HepG2 (cell line): ENCODE data around the gene TNFAIP3. TPM values are rescaled to one million over a fixed set of nuclear protein-coding genes. Genes with fewer than 3 reads are reported as not detected.

Experiments
- ATF1 ChIP-seq: IDR thresholded peaks from 2 replicates; pipeline ENCODE4 v1.6.1; 2016; ENCODE audit warnings: mild to moderate bottlenecking, control low read depth
- HHEX ChIP-seq: IDR thresholded peaks from 2 replicates; pipeline ENCODE4 v1.6.1; 2016; ENCODE audit warnings: control low read depth
- HNRNPLL ChIP-seq: fragments of 200-400 bp; formaldehyde crosslinking; IDR thresholded peaks from 2 replicates; pipeline ENCODE4 v1.6.1; 2017; ENCODE audit warnings: mild to moderate bottlenecking, low read depth, low read length; ENCODE audit not compliant: poor library complexity, severe bottlenecking
- IRF1 ChIP-seq: sonication (generic); formaldehyde crosslinking; IDR thresholded peaks from 2 replicates; pipeline ENCODE4 v1.4.0; 2020; ENCODE audit warnings: low read depth, mild to moderate bottlenecking, missing genetic modification reagents
- KDM2A ChIP-seq: sonication (generic); formaldehyde crosslinking; IDR thresholded peaks from 2 replicates; pipeline ENCODE4 v1.4.0; 2020; ENCODE audit warnings: low read depth, missing genetic modification reagents, borderline replicate concordance
- KDM5A ChIP-seq: fragments of 200-600 bp; sonication (generic); IDR thresholded peaks from 2 replicates; pipeline ENCODE4 v1.7.0; 2018; ENCODE audit warnings: antibody characterized with exemption, mild to moderate bottlenecking, low read length, borderline replicate concordance
- MAZ ChIP-seq, 2 experiments: sonication (generic) in 1 of 2; formaldehyde crosslinking in 1 of 2; IDR thresholded peaks; 2 replicates each; pipeline versions ENCODE4 v1.5.0 to v1.6.1; 2012 to 2020; ENCODE audit warnings: low read depth in 2 of 2, mild to moderate bottlenecking in 2 of 2, borderline replicate concordance in 1 of 2, improper control_type of control experiment in 1 of 2, low read length in 1 of 2, missing genetic modification reagents in 1 of 2, moderate library complexity in 1 of 2
- MBD4 ChIP-seq: IDR thresholded peaks from 2 replicates; pipeline ENCODE4 v1.6.1; 2012; ENCODE audit warnings: low read length, inconsistent platforms, borderline replicate concordance
- MED13 ChIP-seq: sonication (generic); formaldehyde crosslinking; IDR thresholded peaks from 2 replicates; pipeline ENCODE4 v1.5.0; 2020; ENCODE audit warnings: missing genetic modification reagents
- MLLT10 ChIP-seq: sonication (generic); formaldehyde crosslinking; IDR thresholded peaks from 2 replicates; pipeline ENCODE4 v1.4.0; 2020; ENCODE audit warnings: missing genetic modification reagents
- NKX3-1 ChIP-seq: sonication (generic); formaldehyde crosslinking; IDR thresholded peaks from 2 replicates; pipeline ENCODE4 v1.5.0; 2020; ENCODE audit warnings: missing genetic modification reagents
- NR2F6 ChIP-seq, 2 experiments: IDR thresholded peaks; 2 replicates each; pipeline ENCODE4 v1.6.1; 2016; ENCODE audit warnings: antibody characterized with exemption in 1 of 2, mild to moderate bottlenecking in 1 of 2
- PAF1 ChIP-seq: IDR thresholded peaks from 2 replicates; pipeline ENCODE4 v1.6.1; 2016; ENCODE audit warnings: missing genetic modification reagents, missing compliant biosample characterization
- PCBP2 ChIP-seq: fragments of 200-400 bp; formaldehyde crosslinking; optimal IDR thresholded peaks from 2 replicates; pipeline ENCODE3; 2018; ENCODE audit warnings: low read length, low read depth; ENCODE audit not compliant: poor library complexity, severe bottlenecking
- PHF8 ChIP-seq: sonication (generic); formaldehyde crosslinking; IDR thresholded peaks from 2 replicates; pipeline ENCODE4 v1.5.0; 2020; ENCODE audit warnings: missing genetic modification reagents
- RBFOX2 ChIP-seq: fragments of 200-400 bp; formaldehyde crosslinking; IDR thresholded peaks from 2 replicates; pipeline ENCODE4 v1.6.1; 2017; ENCODE audit warnings: low read depth, mild to moderate bottlenecking, low read length
- RFXANK ChIP-seq: IDR thresholded peaks from 2 replicates; pipeline ENCODE4 v1.6.1; 2016
- RXRA ChIP-seq: sonication (generic); formaldehyde crosslinking; IDR thresholded peaks from 2 replicates; pipeline ENCODE4 v1.5.1; 2020; ENCODE audit warnings: missing genetic modification reagents
- SUZ12 ChIP-seq: fragments of 150-350 bp; IDR thresholded peaks from 2 replicates; pipeline ENCODE4 v1.6.1; 2014; ENCODE audit warnings: low read depth, low read length
- TGIF2 ChIP-seq: IDR thresholded peaks from 2 replicates; pipeline ENCODE4 v1.6.1; 2016; ENCODE audit warnings: control low read depth, missing compliant biosample characterization
- TOPORS ChIP-seq: sonication (generic); formaldehyde crosslinking; IDR thresholded peaks from 2 replicates; pipeline ENCODE4 v1.8.0; 2023; ENCODE audit warnings: mild to moderate bottlenecking, missing genetic modification reagents
- ZFP41 ChIP-seq: sonication (generic); formaldehyde crosslinking; IDR thresholded peaks from 2 replicates; pipeline ENCODE4 v1.4.0; 2020; ENCODE audit warnings: mild to moderate bottlenecking, missing genetic modification reagents, borderline replicate concordance
- ZNF253 ChIP-seq: sonication (generic); formaldehyde crosslinking; IDR thresholded peaks from 2 replicates; pipeline ENCODE4 v1.8.0; 2022; ENCODE audit warnings: mild to moderate bottlenecking, missing genetic modification reagents, borderline replicate concordance
- ZNF510 ChIP-seq: sonication (generic); formaldehyde crosslinking; IDR thresholded peaks from 2 replicates; pipeline ENCODE4 v1.4.0; 2020; ENCODE audit warnings: low read depth, mild to moderate bottlenecking, missing genetic modification reagents
- ZNF564 ChIP-seq: sonication (generic); formaldehyde crosslinking; IDR thresholded peaks from 2 replicates; pipeline ENCODE4 v1.8.1; 2023; ENCODE audit warnings: mild to moderate bottlenecking, missing genetic modification reagents
- ZNF878 ChIP-seq: sonication (generic); formaldehyde crosslinking; IDR thresholded peaks from 2 replicates; pipeline ENCODE4 v1.8.1; 2023; ENCODE audit warnings: mild to moderate bottlenecking, missing genetic modification reagents, moderate library complexity
- ZSCAN12 ChIP-seq: sonication (generic); formaldehyde crosslinking; IDR thresholded peaks from 2 replicates; pipeline ENCODE4 v1.9.0; 2021; ENCODE audit warnings: mild to moderate bottlenecking, missing genetic modification reagents
- polyA plus RNA-seq, 8 experiments: library from polyadenylated mRNA; depleted of rRNA in 3 of 8; stranded (reverse) in 7 of 8; unstranded in 1 of 8; fragments of >200 nt; fragmentation: Illumina TruSeq in 4 of 8; extraction: Trizol in 4 of 8; gene quantifications; 2 replicates each; pipeline versions ENCODE4 v1.2.1 to v1.2.3, GENCODE V29; 2011 to 2016; ENCODE audit warnings: low read depth in 4 of 8, missing spikeins in 1 of 8, mixed read lengths in 1 of 8; ENCODE audit not compliant: insufficient read depth in 1 of 8
- total RNA-seq, 5 experiments: library from RNA; depleted of rRNA; stranded (reverse); fragments of >200 nt; fragmentation: Illumina TruSeq; extraction: Trizol; gene quantifications; 2 replicates each; pipeline ENCODE4 v1.2.3, GENCODE V29; 2016; ENCODE audit warnings: low read depth in 1 of 5
- TF ChIP-seq, protein P1 (sequence below): sonication (generic); formaldehyde crosslinking; IDR thresholded peaks from 2 replicates; pipeline ENCODE4 v1.8.0; 2022; ENCODE audit warnings: missing genetic modification reagents, mild to moderate bottlenecking, inconsistent platforms, borderline replicate concordance
- TF ChIP-seq, protein P2 (sequence below): sonication (generic); formaldehyde crosslinking; IDR thresholded peaks from 2 replicates; pipeline ENCODE4 v1.4.0; 2020; ENCODE audit warnings: missing genetic modification reagents

TNFAIP3 gene
- total and polyA plus RNA-seq, 2 of the 13 experiments (the other 11 are each of a cell fraction or from before 2014, with no cell fraction given), result 28.2 to 47.1 TPM

DNA sequence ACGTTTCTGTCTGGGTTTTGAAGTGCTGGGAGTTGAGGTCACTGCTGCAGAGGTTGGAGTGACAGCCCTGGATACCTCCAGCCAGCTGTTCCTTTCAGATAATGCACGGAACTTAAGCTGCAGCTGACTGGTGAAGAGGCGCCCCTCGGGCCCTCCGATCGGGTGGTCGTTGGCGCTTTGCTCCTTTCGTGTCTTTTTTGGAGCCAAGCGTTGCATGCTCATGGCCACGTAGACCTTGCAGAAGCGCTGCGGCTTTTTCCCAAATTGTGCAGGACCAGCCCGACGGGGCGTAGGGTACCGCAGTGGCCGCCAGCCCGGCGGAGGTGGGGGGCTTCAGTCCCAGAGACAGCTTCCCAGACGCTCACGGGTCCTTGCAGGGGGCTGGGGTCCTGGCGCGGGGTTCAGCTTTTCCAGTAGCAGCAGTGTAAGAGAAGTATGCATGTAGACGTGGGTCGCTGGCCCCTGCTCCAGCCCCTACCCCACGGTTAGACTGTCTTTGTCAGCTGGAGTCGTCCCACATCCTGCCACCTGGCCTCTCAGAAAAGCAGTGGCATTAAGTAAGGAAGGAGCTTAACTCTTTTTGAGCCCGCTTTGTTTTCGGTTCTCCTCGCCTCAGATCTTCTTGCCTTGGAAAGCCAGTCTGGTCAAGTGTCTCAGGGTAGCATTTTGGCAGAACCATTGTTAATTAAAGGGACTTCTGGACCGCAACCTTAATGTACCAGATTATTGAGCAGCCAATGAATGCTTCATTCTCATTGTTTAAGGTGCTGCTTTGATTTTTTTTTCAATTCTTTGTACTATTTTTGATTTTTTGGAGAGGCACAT, 838 bp downstream of the TNFAIP3 start (continued):
- TF ChIP-seq ZNF253 (CRISPR knock-in tag) (0 out of 2 replicates have a peak, but pooled peaks have one; percentile 16), TOPORS (CRISPR knock-in tag) (no peak), ZNF878 (CRISPR knock-in tag) (0 out of 2 replicates have a peak, but pooled peaks have one; percentile 2), ATF1 (CRISPR knock-in tag) (no peak), RXRA (CRISPR knock-in tag) (no peak), NKX3-1 (0 out of 2 replicates have a peak, but pooled peaks have one; percentile 26), RBFOX2 (peak; percentile 54), IRF1 (no peak), HHEX (CRISPR knock-in tag) (no peak), ZNF564 (no peak), KDM2A (no peak), ZSCAN12 (CRISPR knock-in tag) (no peak), MAZ (IDR thresholded peaks at IDR 0.05; ENCODE audit: borderline replicate concordance, low read depth, low read length) (no peak), MAZ (CRISPR knock-in tag; IDR thresholded peaks at IDR 0.05; ENCODE audit: low read depth) (no peak), PAF1 (CRISPR knock-in tag) (no peak), MED13 (CRISPR knock-in tag) (0 out of 2 replicates have a peak, but pooled peaks have one; percentile 48), PHF8 (CRISPR knock-in tag) (peak; percentile 46; the same call in 1 of the 2 replicates), ZNF510 (CRISPR knock-in tag) (no peak; the same call in 1 of the 2 replicates), HNRNPLL (no peak), NR2F6 (IDR thresholded peaks at IDR 0.05) (no peak), NR2F6 (CRISPR knock-in tag; IDR thresholded peaks at IDR 0.05) (no peak), SUZ12 (no peak), TGIF2 (peak; percentile 25; the same call in 1 of the 2 replicates), MLLT10 (CRISPR knock-in tag) (peak; percentile 67; the same call in 1 of the 2 replicates), KDM5A (peak; percentile 44; the same call in 1 of the 2 replicates), ZFP41 (no peak), RFXANK (CRISPR knock-in tag) (no peak), PCBP2 (no peak), MBD4 (no peak)
- TF ChIP-seq, protein P1, sequence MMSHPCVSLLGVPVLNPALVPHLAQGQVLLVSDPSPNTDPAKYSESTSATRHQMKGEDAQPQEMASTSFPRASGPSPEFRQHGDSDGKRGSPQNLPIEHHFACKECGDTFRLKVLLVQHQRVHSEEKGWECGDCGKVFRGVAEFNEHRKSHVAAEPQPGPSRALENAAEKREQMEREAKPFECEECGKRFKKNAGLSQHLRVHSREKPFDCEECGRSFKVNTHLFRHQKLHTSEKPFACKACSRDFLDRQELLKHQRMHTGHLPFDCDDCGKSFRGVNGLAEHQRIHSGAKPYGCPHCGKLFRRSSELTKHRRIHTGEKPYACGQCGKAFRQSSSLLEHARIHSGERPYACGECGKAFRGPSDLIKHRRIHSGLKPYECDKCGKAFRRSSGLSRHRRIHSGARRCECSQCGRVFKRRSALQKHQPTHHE (CRISPR knock-in tag), result no peak
- TF ChIP-seq, protein P2, sequence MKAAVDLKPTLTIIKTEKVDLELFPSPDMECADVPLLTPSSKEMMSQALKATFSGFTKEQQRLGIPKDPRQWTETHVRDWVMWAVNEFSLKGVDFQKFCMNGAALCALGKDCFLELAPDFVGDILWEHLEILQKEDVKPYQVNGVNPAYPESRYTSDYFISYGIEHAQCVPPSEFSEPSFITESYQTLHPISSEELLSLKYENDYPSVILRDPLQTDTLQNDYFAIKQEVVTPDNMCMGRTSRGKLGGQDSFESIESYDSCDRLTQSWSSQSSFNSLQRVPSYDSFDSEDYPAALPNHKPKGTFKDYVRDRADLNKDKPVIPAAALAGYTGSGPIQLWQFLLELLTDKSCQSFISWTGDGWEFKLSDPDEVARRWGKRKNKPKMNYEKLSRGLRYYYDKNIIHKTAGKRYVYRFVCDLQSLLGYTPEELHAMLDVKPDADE (CRISPR knock-in tag), result 0 out of 2 replicates have a peak, but pooled peaks have one; percentile 10
